K562 (cell line): ENCODE results near the gene GSS. TPM values are rescaled to one million over a fixed set of nuclear protein-coding genes. Genes with fewer than 3 reads are reported as not detected.

Source experiments
- ATAC-seq: fragments of 200-7000 bp; cut with Tn5 transposase; 3 replicates; pipeline ENCODE4 v1.9.1; 2020; ENCODE audit warnings: moderate library complexity
- BruUV-seq: library from RNA; stranded (reverse); fragments of 400-500 nt; replicated peaks from 2 replicates; lab custom pipeline; 2021; lab: Mats Ljungman, UMichigan
- CTCF ChIA-PET: fragments of 300-600 bp; formaldehyde crosslinking; extraction: SDS; loops from one replicate; lab custom pipeline; 2021; ENCODE audit warnings: low intra/inter-chr PET ratio; lab: Yijun Ruan, JAX
- POLR2A ChIA-PET: fragments of 300-600, 350-650 bp; sonication (Branson Sonifier 250); formaldehyde crosslinking; extraction: SDS; loops from one replicate; lab custom pipeline; 2021; ENCODE audit warnings: antibody characterized with exemption, inconsistent platforms; lab: Yijun Ruan, JAX
- DNase-seq, 4 experiments: peaks; one replicate each; pipeline versions ENCODE4 v3.0.0 to v3.0.0-alpha.2; 2011 to 2018; ENCODE audit warnings: low spot score in 3 of 4, mixed read lengths in 3 of 4; ENCODE audit errors: extremely low read depth in 1 of 4
- FAIRE-seq: peaks from 2 replicates; lab custom pipeline; 2011; peaks lifted over from hg19 to GRCh38; lab: Jason Lieb, UNC
- H2AFZ ChIP-seq: 2 replicates; pipeline ENCODE4 v1.6.0; 2011; ENCODE audit warnings: low read depth, low read length, control low read depth, inconsistent platforms
- H3K27ac ChIP-seq: fragments of 200-600 bp; 3 replicates; pipeline ENCODE4 v1.8.0; 2011; ENCODE audit warnings: low read depth, mild to moderate bottlenecking, control low read depth, inconsistent platforms, low read length, moderate library complexity, mixed read lengths; ENCODE audit errors: extremely low read depth
- H3K27me3 ChIP-seq, 2 experiments: fragments of 300-600 bp in 1 of 2; 2 replicates in 1 of 2; 3 replicates in 1 of 2; pipeline versions ENCODE4 v1.6.0 to v1.8.0; 2011; ENCODE audit warnings: inconsistent platforms in 2 of 2, low read length in 2 of 2, mild to moderate bottlenecking in 1 of 2, mixed read lengths in 1 of 2, moderate library complexity in 1 of 2; ENCODE audit not compliant: control insufficient read depth in 2 of 2, insufficient read depth in 2 of 2
- H3K36me3 ChIP-seq: fragments of 300-600 bp; 3 replicates; pipeline ENCODE4 v1.8.0; 2011; ENCODE audit warnings: mild to moderate bottlenecking, low read length, inconsistent platforms; ENCODE audit not compliant: control insufficient read depth, insufficient read depth
- H3K4me1 ChIP-seq, 2 experiments: fragments of 200-600 bp in 1 of 2; replicated peaks in 1 of 2; 2 replicates in 1 of 2; 3 replicates in 1 of 2; pipeline versions ENCODE4 v1.5.1 to v1.8.0; 2011; ENCODE audit warnings: inconsistent platforms in 2 of 2, low read length in 2 of 2, mild to moderate bottlenecking in 1 of 2, mixed read lengths in 1 of 2, moderate library complexity in 1 of 2; ENCODE audit not compliant: control insufficient read depth in 2 of 2, insufficient read depth in 2 of 2
- H3K4me2 ChIP-seq: 2 replicates; pipeline ENCODE4 v1.6.1; 2011; ENCODE audit warnings: low read length, control low read depth, inconsistent platforms, mixed read lengths; ENCODE audit not compliant: insufficient read depth
- H3K4me3 ChIP-seq: fragments of 200-600 bp; sonication (generic), shearing (Covaris generic); 2 replicates; pipeline ENCODE4 v1.5.1; 2016; ENCODE audit warnings: control low read depth, inconsistent platforms
- H3K79me2 ChIP-seq: fragments of 200-600 bp; 3 replicates; pipeline ENCODE4 v1.8.0; 2011; ENCODE audit warnings: low read length, inconsistent platforms; ENCODE audit not compliant: control insufficient read depth, insufficient read depth
- H3K9ac ChIP-seq, 2 experiments: 2 replicates each; pipeline versions ENCODE4 v1.6.0 to v1.6.1; 2011; ENCODE audit warnings: low read depth in 2 of 2, low read length in 2 of 2, control low read depth in 1 of 2, inconsistent platforms in 1 of 2, mild to moderate bottlenecking in 1 of 2, mixed read lengths in 1 of 2; ENCODE audit not compliant: insufficient read depth in 1 of 2
- H3K9me1 ChIP-seq: one replicate; pipeline ENCODE4 v1.6.0; 2011; ENCODE audit warnings: inconsistent platforms, mild to moderate bottlenecking, low read length, moderate library complexity; ENCODE audit not compliant: control insufficient read depth, insufficient read depth
- H3K9me3 ChIP-seq: replicated peaks from 2 replicates; pipeline ENCODE4 v1.5.1; 2011; ENCODE audit warnings: low read depth, low read length, inconsistent platforms; ENCODE audit not compliant: control insufficient read depth, insufficient read depth
- H4K20me1 ChIP-seq: replicated peaks from 2 replicates; pipeline ENCODE4 v1.6.1; 2011; ENCODE audit warnings: low read length, inconsistent platforms, mixed read lengths; ENCODE audit not compliant: control insufficient read depth, insufficient read depth
- CBFB ChIP-seq: sonication (generic); formaldehyde crosslinking; IDR thresholded peaks from 2 replicates; pipeline ENCODE4 v1.4.0; 2020; ENCODE audit warnings: mild to moderate bottlenecking, missing genetic modification reagents
- HCFC1 ChIP-seq: IDR thresholded peaks from 2 replicates; pipeline ENCODE4 v1.6.1; 2012; ENCODE audit warnings: low read depth, low read length, improper control_type of control experiment
- HOMEZ ChIP-seq: fragments of 250-450 bp; sonication (Bioruptor Pico); IDR thresholded peaks from 2 replicates; pipeline ENCODE4 v1.4.0; 2020; ENCODE audit warnings: mild to moderate bottlenecking, moderate library complexity
- IFI16 ChIP-seq: fragments of 250-450 bp; sonication (Bioruptor Pico); IDR thresholded peaks from 2 replicates; pipeline ENCODE4 v2.1.2; 2022; ENCODE audit warnings: mild to moderate bottlenecking, inconsistent platforms
- NFXL1 ChIP-seq: fragments of 450-650 bp; formaldehyde crosslinking; IDR thresholded peaks from 2 replicates; pipeline ENCODE4 v1.4.0; 2021; ENCODE audit warnings: mild to moderate bottlenecking
- USF2 ChIP-seq: sonication (generic); formaldehyde crosslinking; IDR thresholded peaks from 2 replicates; pipeline ENCODE4 v1.5.0; 2020; ENCODE audit warnings: missing genetic modification reagents
- WGBS: fragments of 100-300 bp; shearing (Covaris generic); methylation state at CpG from one replicate; pipeline ENCODE4 v1.1.6; 2016; ENCODE audit warnings: low coverage, mixed read lengths; ENCODE audit not compliant: insufficient coverage; ENCODE audit errors: missing lambda C conversion rate; 5-methylcytosine and 5-hydroxymethylcytosine counted together
- in situ Hi-C: fragments of 300-500 bp; cut with MboI; formaldehyde crosslinking; loops from 4 replicates; pipeline ENCODE4 v1.15.0; 2018; ENCODE audit warnings: inconsistent platforms, mixed read lengths
- intact Hi-C: fragments of 100-400 bp; cut with micrococcal nuclease; formaldehyde crosslinking; loops from 2 replicates; pipeline ENCODE4 v1.14.2; 2022
- polyA plus RNA-seq, 8 experiments: library from polyadenylated mRNA; depleted of rRNA in 4 of 8; stranded (reverse) in 5 of 8; unstranded in 3 of 8; fragments of >200 nt; fragmentation: Nextera tagmentation in 2 of 8; fragmentation: Illumina TruSeq in 1 of 8; extraction: Ambion mirVana in 2 of 8; extraction: Trizol in 1 of 8; gene quantifications; 2 replicates each; pipeline versions ENCODE4 v1.2.1 to v1.2.3, GENCODE V29; 2011 to 2014; ENCODE audit warnings: inconsistent platforms in 1 of 8, missing spikeins in 1 of 8
- total RNA-seq, 7 experiments: library from RNA; depleted of rRNA in 6 of 7; stranded (reverse); fragments of >200 nt in 6 of 7; fragmentation: Illumina TruSeq in 2 of 7; extraction: Trizol in 2 of 7; gene quantifications; 2 replicates each; pipeline versions ENCODE4 v1.2.1 to v1.2.3, GENCODE V29; 2011 to 2021; ENCODE audit warnings: low replicate concordance in 1 of 7

Gene GSS
- total and polyA plus RNA-seq, 9 of the 15 experiments (the other 6 are each of a cell fraction or from before 2014, with no cell fraction given): 18.4 to 165 (median 89.4) TPM

GRCh38 chr20:34941226-34941625 is 14.4 kb downstream of the GSS start:
- CTCF ChIA-PET: no interaction called here
- ATAC-seq: no peak
- Histone ChIP-seq H3K36me3 (peaks cover 88% of the 10 kb centered on the region), H3K9me3 (no peaks in the 10 kb centered on the region), H3K9me1 (no peaks in the 10 kb centered on the region), H3K27me3 (no peaks in the 10 kb centered on the region), H3K4me2 (no peak overlapping the region), H3K4me3 (no peak overlapping the region), H3K27ac (no peak overlapping the region), H3K9ac (no peak overlapping the region), H3K4me1 (no peaks in the 10 kb centered on the region), H4K20me1 (no peaks in the 10 kb centered on the region), H3K79me2 (no peaks in the 10 kb centered on the region), H2AFZ (no peak overlapping the region)
- POLR2A ChIA-PET: interaction anchor here (0.5 to 0.9 kb wide), 3 partner anchors 9 to 29 kb away, joined by 3 to 6 read pairs (median 3); no protein-coding TSS in a partner anchor
- BruUV-seq: no TSS peak
- no peak for DNase-seq
- 100% methylated on average over 2 of the region's 4 CpGs for WGBS
- intact Hi-C loops (no loop called here), in situ Hi-C loops (no loop called here)
- TF ChIP-seq USF2 (no peak), HOMEZ (no peak), HCFC1 (no peak)
- FAIRE-seq: no peak

GRCh38 chr20:34940081-34940481 is 15.5 kb downstream of the GSS start:
- Histone ChIP-seq H3K9me1 (no peaks in the 10 kb centered on the region), H3K4me2 (no peak overlapping the region), H3K4me3 (no peak overlapping the region), H3K79me2 (no peaks in the 10 kb centered on the region), H3K36me3 (peaks cover 90% of the 10 kb centered on the region), H3K9me3 (no peaks in the 10 kb centered on the region), H3K9ac (no peak overlapping the region), H4K20me1 (no peaks in the 10 kb centered on the region), H3K27ac (no peak overlapping the region), H3K27me3 (no peaks in the 10 kb centered on the region), H2AFZ (no peak overlapping the region)
- intact Hi-C loops (no loop called here), in situ Hi-C loops (no loop called here)
- no peak for DNase-seq
- WGBS: 83% methylated on average over 1 of the region's 1 CpG
- no TSS peak for BruUV-seq
- POLR2A ChIA-PET: no interaction called here
- ATAC-seq: no peak
- FAIRE-seq: no peak
- TF ChIP-seq IFI16 (CRISPR knock-in tag): no peak
- TF ChIP-seq NFXL1 (CRISPR knock-in tag): no peak
- TF ChIP-seq CBFB (CRISPR knock-in tag): no peak
- TF ChIP-seq, all 486 proteins: peak for 0
- CTCF ChIA-PET: no interaction called here
- no peaks in the 10 kb centered on the region for H3K4me1 ChIP-seq
